Suppressor macrophage treated with lipopolysaccharide for 1 hour (primary cell): ENCODE data around the gene PAGR1.
"Not testable (repeated sequence)": the region's sequence is repeated elsewhere in the genome, so short reads cannot be mapped to it uniquely, and the experiment has no call there.

Experiments
- DNase-seq, 3 donors: peaks; one replicate each; pipeline ENCODE4 v3.0.0-alpha.2; 2020 to 2022

PAGR1 gene

DNA sequence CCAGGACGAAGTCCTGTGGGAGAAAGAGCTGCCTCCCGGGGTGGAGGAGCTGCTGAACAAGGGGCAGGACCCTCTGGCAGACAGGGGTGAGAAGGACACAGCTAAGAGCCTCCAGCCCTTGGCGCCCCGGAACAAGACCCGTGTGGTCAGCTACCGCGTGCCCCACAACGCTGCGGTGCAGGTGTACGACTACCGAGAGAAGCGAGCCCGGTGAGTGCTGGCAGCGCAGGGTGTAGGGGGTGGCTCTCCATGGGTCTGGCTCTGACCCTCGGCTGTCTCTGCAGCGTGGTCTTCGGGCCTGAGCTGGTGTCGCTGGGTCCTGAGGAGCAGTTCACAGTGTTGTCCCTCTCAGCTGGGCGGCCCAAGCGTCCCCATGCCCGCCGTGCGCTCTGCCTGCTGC is 25.7 kb downstream of the PAGR1 start:
- no peak for DNase-seq

GRCh38 chr16:29842732-29843346 is 26.9 kb downstream of the PAGR1 start:
- DNase-seq = no peak

- DNase-seq = peak in 1 of 3 donors; percentile 16
Observed at GRCh38 chr16:29843931-29844330, 28.0 kb downstream of the PAGR1 start.

GRCh38 chr16:29844575-29845331 is 28.8 kb downstream of the PAGR1 start:
- DNase-seq = no peak

GRCh38 chr16:29845656-29846055 is 29.7 kb downstream of the PAGR1 start:
- DNase-seq = no peak

DNA sequence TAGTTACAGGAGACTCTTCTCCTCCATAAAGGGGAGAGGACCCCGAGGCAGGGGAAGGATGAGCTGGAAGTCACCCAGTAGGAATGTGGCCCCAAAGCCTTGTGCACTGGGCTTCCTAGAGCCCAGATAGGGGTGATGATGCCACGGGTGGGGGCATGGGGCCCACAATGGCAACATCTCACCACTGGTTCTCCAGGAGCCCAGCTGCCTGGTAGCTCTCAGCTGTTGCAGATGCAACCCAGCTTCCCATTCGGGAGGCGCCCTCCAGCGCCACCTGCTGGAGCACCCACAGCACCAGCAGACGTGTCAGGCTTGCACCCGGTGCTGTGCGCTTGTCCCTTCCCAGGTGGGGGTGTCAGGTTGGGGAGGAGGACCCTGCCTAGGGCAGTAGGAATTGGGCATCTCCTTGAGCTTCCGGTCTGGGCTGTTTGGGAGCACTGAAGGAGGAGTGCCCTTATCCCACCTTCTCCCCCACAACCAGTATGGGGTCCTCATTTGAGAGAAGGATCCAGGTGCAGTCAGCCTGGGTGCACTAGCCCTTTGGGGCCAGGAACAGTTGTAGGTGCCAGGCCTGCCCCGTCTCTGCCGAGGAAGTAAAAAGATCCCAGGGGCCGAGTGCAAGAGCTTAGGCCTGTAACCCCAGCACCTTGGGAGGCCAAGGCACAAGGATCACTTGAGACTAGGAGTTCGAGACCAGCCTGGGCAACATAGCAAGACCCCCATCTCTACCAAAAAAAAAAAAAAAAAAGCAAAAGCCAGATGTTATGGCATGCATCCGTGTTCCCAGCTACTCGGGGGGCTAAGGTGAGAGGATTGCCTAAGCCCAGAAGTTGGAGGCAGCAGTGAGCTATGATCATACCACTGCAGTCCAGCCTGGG is 32.7 kb downstream of the PAGR1 start:
- peak; percentile 77 to 89 (median 77) for DNase-seq

- DNase-seq = no peak
Observed at GRCh38 chr16:29849505-29849904, 33.6 kb downstream of the PAGR1 start.

- no peak for DNase-seq
Observed at GRCh38 chr16:29850998-29851397, 35.0 kb downstream of the PAGR1 start.

- peak; percentile 51 to 69 (median 57) for DNase-seq
Observed at GRCh38 chr16:29852654-29853053, 36.7 kb downstream of the PAGR1 start.

- no peak for DNase-seq
Observed at GRCh38 chr16:29854520-29855100, 38.7 kb downstream of the PAGR1 start.

GRCh38 chr16:29857133-29857760 is 41.3 kb downstream of the PAGR1 start:
- peak in 1 of 3 donors; percentile 7 for DNase-seq

- DNase-seq = peak; percentile 63 to 78 (median 74)
Observed at GRCh38 chr16:29858149-29858849, 42.3 kb downstream of the PAGR1 start.

DNA sequence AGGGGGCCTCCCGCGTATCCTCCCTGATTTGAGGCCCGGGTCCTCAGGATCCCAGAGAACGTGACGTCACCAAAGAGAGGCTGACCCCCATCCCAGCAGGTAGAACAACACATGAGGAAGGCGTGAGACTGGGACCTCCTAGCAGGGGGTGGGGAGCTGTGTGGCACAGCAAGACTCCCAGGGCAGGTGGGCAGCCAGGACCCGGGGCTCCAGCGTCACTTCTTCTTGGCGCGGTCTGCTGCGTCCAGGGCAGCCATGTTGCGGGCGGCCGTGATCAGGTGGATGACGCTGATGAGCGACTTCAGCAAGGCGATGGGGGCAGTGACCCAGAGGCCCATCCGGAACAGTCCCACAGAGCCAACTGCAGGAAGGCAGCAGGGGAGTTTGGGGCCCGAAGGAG is 43.0 kb downstream of the PAGR1 start:
- no peak for DNase-seq

DNA sequence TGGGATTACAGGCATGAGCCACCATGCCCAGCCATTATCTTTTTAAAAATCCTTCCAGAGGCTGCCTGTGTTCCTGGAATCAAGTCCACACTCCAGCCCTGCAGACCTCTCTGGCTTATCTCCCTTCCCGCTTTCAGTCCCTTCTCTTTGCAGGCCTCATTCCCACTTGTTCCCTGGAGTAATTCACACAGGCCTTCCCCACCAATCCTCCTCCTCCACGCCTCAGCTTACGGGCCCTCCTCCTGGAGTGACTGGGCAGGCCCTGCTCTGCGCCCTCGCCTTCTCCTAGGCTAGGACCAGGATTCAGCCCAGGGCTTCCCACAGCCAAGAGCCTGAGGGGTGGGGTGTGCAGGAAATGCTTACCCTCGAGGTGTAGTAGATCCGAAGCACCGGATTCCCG is 44.3 kb downstream of the PAGR1 start:
- DNase-seq = no peak

- peak; percentile 20 to 42 (median 35) for DNase-seq
Observed at GRCh38 chr16:29862383-29862883, 46.5 kb downstream of the PAGR1 start.

GRCh38 chr16:29862884-29863668 is 47.1 kb downstream of the PAGR1 start, which contains the start of gene CDIPT:
CDIPT (minus strand) TSS chr16:29863226; CDS start chr16:29862857, 369 bp downstream.
- peak; percentile 97 to 98 (median 98) for DNase-seq

DNA sequence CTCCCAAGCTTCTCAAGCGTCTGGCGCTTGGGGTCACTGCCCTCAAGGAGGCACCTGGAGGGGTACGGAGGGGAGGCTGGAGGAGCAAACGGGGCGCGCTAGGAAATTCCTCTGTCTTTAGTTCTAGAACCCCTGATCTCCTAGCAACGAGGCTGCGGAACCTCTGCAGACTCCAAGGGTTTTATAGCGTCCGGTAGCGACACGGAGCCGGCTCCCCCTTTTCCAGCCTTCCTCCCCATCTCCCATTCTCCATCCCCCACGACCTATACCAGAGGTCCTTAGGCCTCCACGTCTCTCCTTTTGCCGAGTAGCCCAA is 47.7 kb downstream of the PAGR1 start:
- DNase-seq = no peak

- DNase-seq = no peak
Observed at GRCh38 chr16:29864205-29864604, 48.3 kb downstream of the PAGR1 start.

- no peak for DNase-seq
Observed at GRCh38 chr16:29868396-29869009, 52.6 kb downstream of the PAGR1 start.

GRCh38 chr16:29869067-29869466 is 53.1 kb downstream of the PAGR1 start:
- DNase-seq = not testable (repeated sequence)
